HG03432 (cell line): Measurements from ENCODE around the gene MOV10.
"Not testable (repeated sequence)": the region's sequence is repeated elsewhere in the genome, so short reads cannot be mapped to it uniquely, and the experiment has no call there.

ENCODE experiments used
- ATAC-seq: cut with Tn5 transposase; IDR thresholded peaks from one replicate; pipeline ENCODE4 v1.9.1; 2021; ENCODE audit warnings: mild to moderate bottlenecking, moderate library complexity; ENCODE audit not compliant: unreplicated experiment

Gene MOV10

GRCh38 chr1:112674440-112674985, at the start of gene MOV10:
Gene MOV10, plus strand, starts transcription at chr1:112674659. Its CDS starts 254 bp downstream, at chr1:112674913.
- ATAC-seq = peak; percentile 68

GRCh38 chr1:112625696-112626095, 48.8 kb upstream of the MOV10 start:
- no peak for ATAC-seq

GRCh38 chr1:112626193-112626592, 48.3 kb upstream of the MOV10 start:
- no peak for ATAC-seq

GRCh38 chr1:112626887-112627286, 47.6 kb upstream of the MOV10 start:
- no peak for ATAC-seq

- no peak for ATAC-seq
Measured at GRCh38 chr1:112628516-112628915, 45.9 kb upstream of the MOV10 start.

- ATAC-seq = no peak
Measured at GRCh38 chr1:112629256-112629655, 45.2 kb upstream of the MOV10 start.

GRCh38 chr1:112633628-112634027, 40.8 kb upstream of the MOV10 start:
- ATAC-seq = no peak

GRCh38 chr1:112634367-112634766, 40.1 kb upstream of the MOV10 start:
- no peak for ATAC-seq

GRCh38 chr1:112636056-112636455, 38.4 kb upstream of the MOV10 start:
- ATAC-seq = peak; percentile 15

GRCh38 chr1:112636597-112637253, 37.7 kb upstream of the MOV10 start:
- peak; percentile 45 for ATAC-seq

GRCh38 chr1:112637254-112638109, 37.0 kb upstream of the MOV10 start:
- no peak for ATAC-seq

GRCh38 chr1:112638110-112638428, 36.4 kb upstream of the MOV10 start:
- ATAC-seq = no peak

- not testable (repeated sequence) for ATAC-seq
Measured at GRCh38 chr1:112640437-112640836, 34.0 kb upstream of the MOV10 start.

- ATAC-seq = no peak
Measured at GRCh38 chr1:112643080-112643479, 31.4 kb upstream of the MOV10 start.

GRCh38 chr1:112646225-112646624, 28.2 kb upstream of the MOV10 start:
- ATAC-seq = no peak

GRCh38 chr1:112651205-112651604, 23.3 kb upstream of the MOV10 start:
- ATAC-seq = no peak

GRCh38 chr1:112665857-112666256, 8.6 kb upstream of the MOV10 start:
- no peak for ATAC-seq

- ATAC-seq = no peak
Measured at GRCh38 chr1:112666946-112667345, 7.5 kb upstream of the MOV10 start.

GRCh38 chr1:112672009-112672408, 2.5 kb upstream of the MOV10 start:
- no peak for ATAC-seq

GRCh38 chr1:112672842-112673241, 1.6 kb upstream of the MOV10 start:
- ATAC-seq = no peak

GRCh38 chr1:112673592-112674439, 643 bp upstream of the MOV10 start:
- peak; percentile 3 for ATAC-seq
